ENCODE results near the gene CEMIP. TPM values are rescaled to one million over a fixed set of nuclear protein-coding genes. Genes with fewer than 3 reads are reported as not detected.
A peak's percentile ranks its signal among the peaks of the same experiment; 100 is the strongest.

CEMIP gene
- total and polyA plus RNA-seq, 2 of the 8 experiments (the other 6 are each of a cell fraction or from before 2014, with no cell fraction given), result 0.11 to 0.60 TPM

- H2BK120ac ChIP-seq (replicated peaks; ENCODE audit: low read depth, low read length), result peak overlapping the region; percentile 9
- FAIRE-seq (no peak), DNase-seq (ENCODE audit: low read depth in 1 of 2, low spot score in 2 of 2) (no peak)
- H3K79me1 ChIP-seq (ENCODE audit: low read depth, low read length), result no peaks in the 10 kb centered on the region
- no peak overlapping the region for H2BK15ac ChIP-seq (ENCODE audit: low read length)
- WGBS, 2 experiments (ENCODE audit: extremely low coverage in 1 of 2, insufficient coverage in 1 of 2, insufficient read length in 1 of 2, insufficient replicate concordance in 2 of 2, low coverage in 1 of 2, low lambda C conversion rate in 2 of 2, missing lambda C conversion rate in 1 of 2), result 96% methylated on average over 4 of the region's 4 CpGs; no CpG with 5 or more reads in 1 of the 2 experiments
- H2BK20ac ChIP-seq (ENCODE audit: low read length), result no peak overlapping the region
- H3K4me2 ChIP-seq (ENCODE audit: insufficient read depth in 1 of 2, low read depth in 2 of 2, low read length in 2 of 2), result no peak overlapping the region
- no peak overlapping the region for H3K27ac ChIP-seq (ENCODE audit: low read depth, low read length)
- no peak overlapping the region for H4K91ac ChIP-seq (replicated peaks; ENCODE audit: insufficient read length, low read length)
- no peak overlapping the region for H3K9ac ChIP-seq (replicated peaks in 1 of 4; ENCODE audit: extremely low read depth in 1 of 4, low read depth in 3 of 4, low read length in 3 of 4)
- TF ChIP-seq KDM4A (IDR thresholded peaks at IDR 0.05; ENCODE audit: low read depth, low read length, severe bottlenecking) (no peak), TBP (IDR thresholded peaks at IDR 0.05; ENCODE audit: low read depth, low read length) (no peak), SP2 (IDR thresholded peaks at IDR 0.05; ENCODE audit: low read length) (no peak), GTF2F1 (IDR thresholded peaks at IDR 0.05; ENCODE audit: borderline replicate concordance, low read depth, low read length) (no peak), SP1 (IDR thresholded peaks at IDR 0.05; ENCODE audit: low read depth, low read length) (no peak), E2F6 (IDR thresholded peaks at IDR 0.05) (no peak), TEAD4 (IDR thresholded peaks at IDR 0.05; ENCODE audit: low read depth, low read length) (no peak), CTBP2 (IDR thresholded peaks at IDR 0.05; ENCODE audit: borderline replicate concordance, insufficient read depth, insufficient read length, low read length) (no peak)
- no peaks in the 10 kb centered on the region; a peak in 2 of 7 replicates for H3K27me3 ChIP-seq (replicated peaks in 1 of 4; ENCODE audit: control insufficient read depth in 3 of 4, extremely low read depth in 1 of 4, insufficient read depth in 3 of 4, low read length in 3 of 4)
- H3K23ac ChIP-seq (ENCODE audit: insufficient read length), result no peak overlapping the region
- no peak overlapping the region for H4K5ac ChIP-seq (ENCODE audit: insufficient read length, low read depth, low read length)
- H3K4me3 ChIP-seq (ENCODE audit: extremely low read depth in 1 of 4, insufficient read depth in 2 of 4, low read depth in 3 of 4, low read length in 4 of 4), result no peak overlapping the region
- H3K4me1 ChIP-seq (replicated peaks in 1 of 4; ENCODE audit: control insufficient read depth in 3 of 4, insufficient read depth in 4 of 4, low read length in 3 of 4), result peaks cover 6 to 21% (median 17%) of the 10 kb centered on the region in 4 experiments
- H3K18ac ChIP-seq (ENCODE audit: extremely low read depth, low read length), result no peak overlapping the region
- no peak overlapping the region for H3K56ac ChIP-seq (replicated peaks; ENCODE audit: insufficient read length, low read depth, low read length)
- H2BK12ac ChIP-seq (ENCODE audit: low read depth, low read length), result no peak overlapping the region
- H3K23me2 ChIP-seq (ENCODE audit: low read depth, low read length), result no peaks in the 10 kb centered on the region; the same call in 1 of the 2 replicates
- no peak overlapping the region for H3K14ac ChIP-seq (ENCODE audit: insufficient read length)
- CTCF ChIA-PET (ENCODE audit: partially characterized antibody), result interaction anchor here (0.7 to 5.0 kb wide), 11 partner anchors 8 to 106 kb away, joined by 3 to 29 read pairs (median 4); partner anchors contain the start of gene CEMIP
- H4K8ac ChIP-seq (ENCODE audit: extremely low read depth, insufficient read depth, low read length), result no peak overlapping the region
- no peak overlapping the region for H2BK5ac ChIP-seq (ENCODE audit: low read depth, low read length)
- POLR2A ChIA-PET (ENCODE audit: partially characterized antibody), result interaction anchor here (0.5 to 1.4 kb wide), 2 partner anchors 9 to 234 kb away, joined by 3 read pairs; no protein-coding TSS in a partner anchor
- H3K9me3 ChIP-seq (ENCODE audit: insufficient read depth in 2 of 2, low read depth in 1 of 2, low read length in 1 of 2), result no peaks in the 10 kb centered on the region
- H3K79me2 ChIP-seq (ENCODE audit: control insufficient read depth in 1 of 2, insufficient read depth in 2 of 2, low read length in 2 of 2), result no peaks in the 10 kb centered on the region
- no peak overlapping the region for H2AK5ac ChIP-seq (ENCODE audit: low read depth, low read length)
- no peaks in the 10 kb centered on the region for H4K20me1 ChIP-seq (replicated peaks in 1 of 2; ENCODE audit: control insufficient read depth in 1 of 2, insufficient read depth in 2 of 2, low read length in 2 of 2)
- H3K36me3 ChIP-seq (ENCODE audit: control insufficient read depth in 2 of 4, insufficient read depth in 4 of 4, low read length in 3 of 4), result no peaks in the 10 kb centered on the region
- no peak overlapping the region for H2AFZ ChIP-seq (ENCODE audit: low read length)
- H3K4ac ChIP-seq (replicated peaks; ENCODE audit: insufficient read length, low read depth, low read length), result no peak overlapping the region
Observed at GRCh38 chr15:80864666-80865065, 85.5 kb downstream of the CEMIP start.
